ENCODE data around the gene REXO5. TPM values are rescaled to one million over a fixed set of nuclear protein-coding genes. Genes with fewer than 3 reads are reported as not detected.
"Not testable (repeated sequence)": the region's sequence is repeated elsewhere in the genome, so short reads cannot be mapped to it uniquely, and the experiment has no call there.

REXO5 gene
- total RNA-seq, 2 experiments from 2014 or later = 24.3 to 25.7 TPM

- Mint-ChIP-seq H3K27ac (peak overlapping the region; percentile 94), H3K4me3 (peak overlapping the region; percentile 96), H3K36me3 (peaks cover 11% of the 10 kb centered on the region)
- H3K27me3 Mint-ChIP-seq; H3K4me1 Mint-ChIP-seq (ENCODE audit: low read depth); H3K9me3 Mint-ChIP-seq; DNase-seq: not testable (repeated sequence)
- intact Hi-C loops (cut with micrococcal nuclease) = loop anchor here (1.0 to 10.0 kb wide), 5 partner anchors 42 to 99 kb away; partner anchors contain the start of genes DCUN1D3, LYRM1 and THUMPD1
- POLR2A ChIA-PET = interaction anchor here (1.1 kb wide), 2 partner anchors 42 to 64 kb away, joined by 3 read pairs; partner anchors contain the start of genes ACSM3 and THUMPD1
- CTCF ChIA-PET = interaction anchor here (0.7 to 1.5 kb wide), 5 partner anchors 15 to 279 kb away, joined by 3 to 5 read pairs (median 4); no protein-coding TSS in a partner anchor
These were observed 601 bp upstream of the REXO5 start for GRCh38 chr16:20805684-20806167.

GRCh38 chr16:20807862-20808261, 1.5 kb downstream of the REXO5 start:
- no peak for DNase-seq
- Mint-ChIP-seq H3K27ac (peak overlapping the region; percentile 94), H3K9me3 (no peaks in the 10 kb centered on the region), H3K36me3 (peaks cover 8% of the 10 kb centered on the region), H3K4me3 (peak overlapping the region; percentile 96), H3K27me3 (no peaks in the 10 kb centered on the region), H3K4me1 (ENCODE audit: low read depth) (peaks cover 8% of the 10 kb centered on the region)
- ChIA-PET CTCF (no interaction called here), POLR2A (no interaction called here)
- intact Hi-C loops (cut with micrococcal nuclease) = loop anchor here (2.0 to 10.0 kb wide), 4 partner anchors 39 to 97 kb away; partner anchors contain the start of genes DCUN1D3, LYRM1 and THUMPD1

GRCh38 chr16:20811889-20812439, 5.6 kb downstream of the REXO5 start:
- H3K36me3 Mint-ChIP-seq = peaks cover 27% of the 10 kb centered on the region
- no peak overlapping the region for H3K4me3 Mint-ChIP-seq
- peaks cover 9% of the 10 kb centered on the region for H3K4me1 Mint-ChIP-seq (ENCODE audit: low read depth)
- no peak overlapping the region for H3K27ac Mint-ChIP-seq
- no peaks in the 10 kb centered on the region for H3K27me3 Mint-ChIP-seq
- H3K9me3 Mint-ChIP-seq = no peaks in the 10 kb centered on the region
- POLR2A ChIA-PET = no interaction called here
- intact Hi-C loops (cut with micrococcal nuclease) = no loop called here
- CTCF ChIA-PET = interaction anchor here (0.9 to 1.1 kb wide), 3 partner anchors 14 to 38 kb away, joined by 3 read pairs; no protein-coding TSS in a partner anchor
- DNase-seq = no peak

GRCh38 chr16:20812510-20812909, 6.2 kb downstream of the REXO5 start:
- ChIA-PET POLR2A (no interaction called here), CTCF (interaction anchor here (1.1 kb wide), 1 partner anchor 38 kb away, joined by 3 read pairs; no protein-coding TSS in a partner anchor)
- H3K27me3 Mint-ChIP-seq = no peaks in the 10 kb centered on the region
- DNase-seq = no peak
- H3K36me3 Mint-ChIP-seq = peaks cover 27% of the 10 kb centered on the region
- no peak overlapping the region for H3K27ac Mint-ChIP-seq
- H3K9me3 Mint-ChIP-seq = no peaks in the 10 kb centered on the region
- no peak overlapping the region for H3K4me3 Mint-ChIP-seq
- intact Hi-C loops (cut with micrococcal nuclease) = no loop called here
- peaks cover 9% of the 10 kb centered on the region for H3K4me1 Mint-ChIP-seq (ENCODE audit: low read depth)

GRCh38 chr16:20814784-20815183, 8.5 kb downstream of the REXO5 start:
- ChIA-PET POLR2A (interaction anchor here (0.6 kb wide), 1 partner anchor 145 kb away, joined by 4 read pairs; no protein-coding TSS in a partner anchor), CTCF (interaction anchor here (1.0 kb wide), 1 partner anchor 36 kb away, joined by 3 read pairs; no protein-coding TSS in a partner anchor)
- H3K4me3 Mint-ChIP-seq = no peak overlapping the region
- peaks cover 19% of the 10 kb centered on the region for H3K36me3 Mint-ChIP-seq
- no peaks in the 10 kb centered on the region for H3K27me3 Mint-ChIP-seq
- no peak for DNase-seq
- no peaks in the 10 kb centered on the region for H3K9me3 Mint-ChIP-seq
- no peak overlapping the region for H3K27ac Mint-ChIP-seq
- peaks cover 6% of the 10 kb centered on the region for H3K4me1 Mint-ChIP-seq (ENCODE audit: low read depth)
- intact Hi-C loops (cut with micrococcal nuclease) = no loop called here

- Mint-ChIP-seq H3K36me3 (peaks cover 40% of the 10 kb centered on the region), H3K27ac (no peak overlapping the region), H3K9me3 (no peaks in the 10 kb centered on the region), H3K4me1 (ENCODE audit: low read depth) (peaks cover 11% of the 10 kb centered on the region), H3K4me3 (no peak overlapping the region), H3K27me3 (no peaks in the 10 kb centered on the region)
- ChIA-PET CTCF (no interaction called here), POLR2A (no interaction called here)
- intact Hi-C loops (cut with micrococcal nuclease) = no loop called here
- DNase-seq = no peak
These were observed 12.7 kb downstream of the REXO5 start for GRCh38 chr16:20818929-20819585.

GRCh38 chr16:20821682-20822081, 15.4 kb downstream of the REXO5 start:
- H3K4me3 Mint-ChIP-seq = no peak overlapping the region
- no peaks in the 10 kb centered on the region for H3K27me3 Mint-ChIP-seq
- ChIA-PET CTCF (no interaction called here), POLR2A (no interaction called here)
- DNase-seq = no peak
- peaks cover 5% of the 10 kb centered on the region for H3K4me1 Mint-ChIP-seq (ENCODE audit: low read depth)
- intact Hi-C loops (cut with micrococcal nuclease) = no loop called here
- peaks cover 35% of the 10 kb centered on the region for H3K36me3 Mint-ChIP-seq
- no peak overlapping the region for H3K27ac Mint-ChIP-seq
- H3K9me3 Mint-ChIP-seq = no peaks in the 10 kb centered on the region

GRCh38 chr16:20822521-20823325, 16.4 kb downstream of the REXO5 start:
- Mint-ChIP-seq H3K9me3 (no peaks in the 10 kb centered on the region), H3K27me3 (no peaks in the 10 kb centered on the region), H3K4me1 (ENCODE audit: low read depth) (peaks cover 5% of the 10 kb centered on the region), H3K36me3 (peaks cover 36% of the 10 kb centered on the region), H3K27ac (no peak overlapping the region), H3K4me3 (no peak overlapping the region)
- CTCF ChIA-PET = no interaction called here
- POLR2A ChIA-PET = no interaction called here
- intact Hi-C loops (cut with micrococcal nuclease) = no loop called here
- DNase-seq = no peak

GRCh38 chr16:20826039-20826566, 19.8 kb downstream of the REXO5 start:
- POLR2A ChIA-PET = no interaction called here
- intact Hi-C loops (cut with micrococcal nuclease) = no loop called here
- no peak overlapping the region for H3K4me3 Mint-ChIP-seq

GRCh38 chr16:20829536-20829935, 23.2 kb downstream of the REXO5 start:
- intact Hi-C loops (cut with micrococcal nuclease) = no loop called here
- ChIA-PET CTCF (interaction anchor here (0.7 kb wide), 1 partner anchor 17 kb away, joined by 3 read pairs; no protein-coding TSS in a partner anchor), POLR2A (no interaction called here)
- Mint-ChIP-seq H3K27me3 (no peaks in the 10 kb centered on the region), H3K27ac (no peak overlapping the region), H3K4me1 (ENCODE audit: low read depth) (no peaks in the 10 kb centered on the region), H3K4me3 (no peak overlapping the region), H3K36me3 (peaks cover 33% of the 10 kb centered on the region), H3K9me3 (peaks cover 2% of the 10 kb centered on the region)
- DNase-seq = no peak

More at GRCh38 chr16:20826039-20826566, 19.8 kb downstream of the REXO5 start:
- Mint-ChIP-seq H3K4me1 (ENCODE audit: low read depth) (peaks cover 5% of the 10 kb centered on the region), H3K36me3 (peaks cover 35% of the 10 kb centered on the region), H3K27ac (no peak overlapping the region), H3K9me3 (no peaks in the 10 kb centered on the region), H3K27me3 (no peaks in the 10 kb centered on the region)
- CTCF ChIA-PET = interaction anchor here (0.7 kb wide), 1 partner anchor 14 kb away, joined by 3 read pairs; no protein-coding TSS in a partner anchor
- no peak for DNase-seq

GRCh38 chr16:20830372-20830771, 24.0 kb downstream of the REXO5 start:
- no peaks in the 10 kb centered on the region for H3K27me3 Mint-ChIP-seq
- no peak overlapping the region for H3K4me3 Mint-ChIP-seq
- ChIA-PET CTCF (no interaction called here), POLR2A (no interaction called here)
- DNase-seq = no peak
- peaks cover 38% of the 10 kb centered on the region for H3K36me3 Mint-ChIP-seq
- H3K4me1 Mint-ChIP-seq (ENCODE audit: low read depth) = no peaks in the 10 kb centered on the region
- peaks cover 4% of the 10 kb centered on the region for H3K9me3 Mint-ChIP-seq
- intact Hi-C loops (cut with micrococcal nuclease) = no loop called here
- H3K27ac Mint-ChIP-seq = no peak overlapping the region

- intact Hi-C loops (cut with micrococcal nuclease) = no loop called here
- ChIA-PET POLR2A (no interaction called here), CTCF (interaction anchor here (2.0 kb wide), 1 partner anchor 21 kb away, joined by 4 read pairs; no protein-coding TSS in a partner anchor)
- no peaks in the 10 kb centered on the region for H3K27me3 Mint-ChIP-seq
- no peak for DNase-seq
- H3K36me3 Mint-ChIP-seq = peaks cover 52% of the 10 kb centered on the region
- no peak overlapping the region for H3K27ac Mint-ChIP-seq
- no peaks in the 10 kb centered on the region for H3K4me1 Mint-ChIP-seq (ENCODE audit: low read depth)
- H3K4me3 Mint-ChIP-seq = no peak overlapping the region
- H3K9me3 Mint-ChIP-seq = peaks cover 19% of the 10 kb centered on the region
These were observed 26.8 kb downstream of the REXO5 start for GRCh38 chr16:20833086-20833485.
